OCI-LY1 (cell line): ENCODE results near the gene MAP7.

Experiments used
- CTCF ChIP-seq: fragments of 200-600 bp; sonication (generic), shearing (Covaris generic); IDR thresholded peaks from 2 replicates; pipeline ENCODE4 v1.5.1; 2017; ENCODE audit warnings: mild to moderate bottlenecking, antibody characterized with exemption, low read length, moderate library complexity, mixed read lengths
- EZH2 ChIP-seq: fragments of 200-600 bp; sonication (generic), shearing (Covaris generic); IDR thresholded peaks from 2 replicates; pipeline ENCODE4 v1.8.0; 2017; ENCODE audit warnings: borderline replicate concordance, mixed run types, mild to moderate bottlenecking, antibody characterized with exemption, low read length, moderate library complexity, mixed read lengths

DNA sequence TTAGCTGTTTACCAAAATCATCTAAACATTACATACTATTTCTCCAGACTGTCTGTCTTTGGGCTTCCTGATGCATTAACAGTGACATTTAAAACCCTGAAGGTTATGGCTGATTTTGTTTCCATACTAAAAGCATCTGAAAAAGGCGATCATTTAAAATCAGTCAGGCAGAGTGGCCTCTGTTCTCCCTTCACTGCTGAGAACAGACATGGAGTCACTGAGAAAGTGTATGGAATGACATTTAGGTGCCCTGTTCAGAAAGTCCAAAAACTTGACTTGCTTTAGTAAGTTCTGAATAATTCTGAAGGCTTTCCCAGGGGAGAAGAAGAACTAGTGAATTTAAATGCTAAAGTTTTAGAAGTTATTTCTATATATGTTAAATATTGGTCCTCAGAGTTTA, 83.0 kb downstream of the MAP7 start:
- TF ChIP-seq CTCF = no peak
- no peak for TF ChIP-seq EZH2
